ENCODE measurements around the gene LENEP. TPM values are rescaled to one million over a fixed set of nuclear protein-coding genes. Genes with fewer than 3 reads are reported as not detected.
A peak's percentile ranks its signal among the peaks of the same experiment; 100 is the strongest.

Gene LENEP
- polyA plus RNA-seq, 6 donors from 2014 or later: not detected

DNA sequence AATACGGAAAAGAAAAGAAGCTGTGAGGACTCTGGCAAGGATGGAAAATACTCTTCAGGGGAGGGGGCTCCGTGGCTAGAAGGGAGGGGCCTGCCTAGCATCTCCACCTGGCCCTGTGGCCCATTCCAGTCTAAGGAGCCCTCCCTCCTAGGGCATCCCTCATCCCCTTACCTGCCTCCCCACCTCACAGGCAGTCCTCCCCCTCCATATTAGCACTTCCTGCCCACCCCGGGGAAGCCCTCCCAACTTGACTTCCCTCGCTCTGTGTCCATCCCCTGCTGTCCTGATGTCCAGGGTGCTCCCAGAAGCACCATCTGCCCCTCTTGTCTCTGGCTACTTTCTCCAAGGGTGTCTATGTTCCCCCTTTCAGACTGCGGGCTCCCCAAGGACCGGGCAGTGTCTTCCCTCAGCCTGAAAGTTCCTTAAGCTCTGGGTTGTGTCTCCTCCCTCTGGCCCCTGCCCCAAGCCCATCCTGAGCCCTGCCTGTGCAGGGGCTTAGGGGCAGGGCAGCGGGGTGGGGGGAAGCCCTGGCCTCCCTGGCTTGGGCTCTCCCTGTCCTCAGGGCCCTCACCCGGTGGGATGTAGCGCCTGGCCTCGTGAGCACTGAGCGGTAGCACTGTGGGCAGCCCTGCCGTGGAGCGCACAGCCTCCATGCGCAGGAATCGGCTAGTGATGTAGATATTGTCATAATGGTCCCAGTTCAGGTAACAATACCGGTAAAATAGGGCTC is 36.3 kb downstream of the LENEP start:
- Mint-ChIP-seq H3K9me3 (no peaks in the 10 kb centered on the region), H3K4me3 (no peak overlapping the region), H3K27ac (no peak overlapping the region), H3K27me3 (peaks cover 0 to 4% (median 0%) of the 10 kb centered on the region in 3 donors), H3K36me3 (no peaks in the 10 kb centered on the region), H3K4me1 (no peaks in the 10 kb centered on the region)
- no peak for DNase-seq
- ATAC-seq (ENCODE audit: low read depth in 2 of 2): no peak

DNA sequence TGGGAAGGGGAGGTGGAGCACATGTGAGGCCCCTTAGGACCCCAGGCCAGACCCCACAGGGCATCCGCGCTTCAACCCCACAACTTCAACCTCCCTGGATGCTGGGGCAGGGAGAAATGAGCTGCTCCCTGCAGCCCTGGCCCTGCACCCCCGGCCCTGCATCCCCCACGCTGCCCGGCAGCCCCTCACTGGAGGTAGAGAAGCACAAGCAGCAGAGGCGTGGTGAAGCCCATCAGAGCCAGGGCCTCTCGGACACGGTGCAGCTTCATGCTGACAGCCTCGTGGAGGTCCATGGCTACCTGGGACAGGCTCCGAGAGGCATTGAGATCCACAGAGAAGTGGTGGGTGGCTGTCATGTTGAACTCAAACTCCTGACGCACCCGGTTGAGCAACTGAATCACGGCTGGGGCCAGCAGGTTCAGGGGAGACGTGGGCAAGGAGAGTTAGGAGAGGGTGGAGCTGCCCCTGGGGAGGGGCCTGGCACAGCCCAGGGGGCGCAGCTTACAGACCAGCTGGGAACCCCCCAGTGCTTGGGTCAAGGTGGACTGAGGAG is 36.9 kb downstream of the LENEP start:
- Mint-ChIP-seq H3K27ac (no peak overlapping the region), H3K4me3 (no peak overlapping the region), H3K27me3 (peaks cover 0 to 10% (median 0%) of the 10 kb centered on the region in 3 donors), H3K4me1 (no peaks in the 10 kb centered on the region), H3K9me3 (no peaks in the 10 kb centered on the region), H3K36me3 (no peaks in the 10 kb centered on the region)
- DNase-seq (no peak), ATAC-seq (ENCODE audit: low read depth in 2 of 2) (no peak)

- no peak overlapping the region for H3K27ac Mint-ChIP-seq
- H3K36me3 Mint-ChIP-seq: no peaks in the 10 kb centered on the region
- ATAC-seq (ENCODE audit: low read depth in 2 of 2) (no peak), DNase-seq (no peak)
- peaks cover 0 to 10% (median 0%) of the 10 kb centered on the region in 3 donors for H3K27me3 Mint-ChIP-seq
- H3K4me3 Mint-ChIP-seq: no peak overlapping the region
- H3K9me3 Mint-ChIP-seq: no peaks in the 10 kb centered on the region
- no peaks in the 10 kb centered on the region for H3K4me1 Mint-ChIP-seq
These were observed 37.5 kb downstream of the LENEP start for GRCh38 chr1:155030899-155031298.

GRCh38 chr1:155032886-155033285 is 39.5 kb downstream of the LENEP start:
- H3K27me3 Mint-ChIP-seq: peaks cover 0 to 12% (median under 1%) of the 10 kb centered on the region in 3 donors
- DNase-seq: no peak
- H3K4me1 Mint-ChIP-seq: no peaks in the 10 kb centered on the region
- H3K9me3 Mint-ChIP-seq: no peaks in the 10 kb centered on the region
- H3K27ac Mint-ChIP-seq: peak overlapping the region in 1 of 6 donors; percentile 60
- no peak for ATAC-seq (ENCODE audit: low read depth in 2 of 2)
- no peak overlapping the region for H3K4me3 Mint-ChIP-seq
- H3K36me3 Mint-ChIP-seq: no peaks in the 10 kb centered on the region

- peak within 1 kb of the TSS in 1 of 6 donors; percentile 60 for H3K27ac Mint-ChIP-seq
These were observed 40.1 kb downstream of the LENEP start, which contains the start of the genes DCST1 and DCST2 for GRCh38 chr1:155033524-155033923. Gene DCST1 (plus strand): TSS chr1:155033824. CDS start chr1:155034037, 213 bp downstream. Gene DCST2 (minus strand): TSS chr1:155033781. CDS start chr1:155033701, 80 bp downstream.

GRCh38 chr1:155034318-155035208 is 41.2 kb downstream of the LENEP start:
- Mint-ChIP-seq H3K4me1 (no peaks in the 10 kb centered on the region), H3K36me3 (no peaks in the 10 kb centered on the region), H3K9me3 (no peaks in the 10 kb centered on the region), H3K27me3 (peaks cover 9 to 28% (median 13%) of the 10 kb centered on the region in 3 donors), H3K4me3 (no peak overlapping the region), H3K27ac (peak overlapping the region in 1 of 6 donors; percentile 50)
- DNase-seq (no peak), ATAC-seq (ENCODE audit: low read depth in 2 of 2) (no peak)

More at GRCh38 chr1:155033524-155033923, 40.1 kb downstream of the LENEP start, which contains the start of the genes DCST1 and DCST2:
- peak within 1 kb of the TSS in 1 of 8 donors; percentile 34 for H3K4me3 Mint-ChIP-seq
- ATAC-seq (ENCODE audit: low read depth in 2 of 2): no peak
- no peaks in the 10 kb centered on the region for H3K9me3 Mint-ChIP-seq
- H3K36me3 Mint-ChIP-seq: no peaks in the 10 kb centered on the region
- H3K4me1 Mint-ChIP-seq: no peaks in the 10 kb centered on the region
- H3K27me3 Mint-ChIP-seq: peaks cover 2 to 18% (median 7%) of the 10 kb centered on the region in 3 donors
- no peak for DNase-seq

- no peak overlapping the region for H3K4me3 Mint-ChIP-seq
- no peak for DNase-seq
- peaks cover 9 to 28% (median 14%) of the 10 kb centered on the region in 3 donors for H3K27me3 Mint-ChIP-seq
- no peaks in the 10 kb centered on the region for H3K4me1 Mint-ChIP-seq
- H3K9me3 Mint-ChIP-seq: no peaks in the 10 kb centered on the region
- ATAC-seq (ENCODE audit: low read depth in 2 of 2): no peak
- H3K36me3 Mint-ChIP-seq: no peaks in the 10 kb centered on the region
- no peak overlapping the region for H3K27ac Mint-ChIP-seq
These were observed 42.5 kb downstream of the LENEP start for GRCh38 chr1:155035936-155036335.

DNA sequence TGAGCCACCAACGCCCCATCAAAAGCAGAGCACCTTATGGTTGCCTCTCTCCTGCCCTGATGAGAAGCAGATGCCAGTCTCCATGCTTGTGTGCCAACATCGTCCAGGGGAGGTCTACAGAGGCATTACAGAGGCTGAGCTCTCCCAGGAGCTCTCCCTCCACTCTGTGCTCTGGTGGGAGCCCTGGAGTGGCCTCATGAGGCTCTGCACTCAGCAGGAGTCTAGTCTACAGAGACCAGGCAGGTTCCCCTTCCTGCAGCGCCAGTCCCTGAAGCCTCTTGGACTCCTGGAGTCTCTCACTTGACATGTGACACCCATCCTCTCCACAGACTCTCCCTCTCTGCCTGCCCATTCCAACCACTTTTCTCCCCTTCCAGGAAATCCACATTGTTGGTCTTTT is 43.7 kb downstream of the LENEP start:
- DNase-seq: no peak
- H3K27me3 Mint-ChIP-seq: peaks cover 9 to 28% (median 14%) of the 10 kb centered on the region in 3 donors
- peak overlapping the region in 1 of 8 donors; percentile 52 for H3K4me3 Mint-ChIP-seq
- H3K4me1 Mint-ChIP-seq: no peaks in the 10 kb centered on the region
- no peaks in the 10 kb centered on the region for H3K9me3 Mint-ChIP-seq
- H3K27ac Mint-ChIP-seq: peak overlapping the region in 1 of 6 donors; percentile 62
- ATAC-seq (ENCODE audit: low read depth in 2 of 2): no peak
- H3K36me3 Mint-ChIP-seq: no peaks in the 10 kb centered on the region

DNA sequence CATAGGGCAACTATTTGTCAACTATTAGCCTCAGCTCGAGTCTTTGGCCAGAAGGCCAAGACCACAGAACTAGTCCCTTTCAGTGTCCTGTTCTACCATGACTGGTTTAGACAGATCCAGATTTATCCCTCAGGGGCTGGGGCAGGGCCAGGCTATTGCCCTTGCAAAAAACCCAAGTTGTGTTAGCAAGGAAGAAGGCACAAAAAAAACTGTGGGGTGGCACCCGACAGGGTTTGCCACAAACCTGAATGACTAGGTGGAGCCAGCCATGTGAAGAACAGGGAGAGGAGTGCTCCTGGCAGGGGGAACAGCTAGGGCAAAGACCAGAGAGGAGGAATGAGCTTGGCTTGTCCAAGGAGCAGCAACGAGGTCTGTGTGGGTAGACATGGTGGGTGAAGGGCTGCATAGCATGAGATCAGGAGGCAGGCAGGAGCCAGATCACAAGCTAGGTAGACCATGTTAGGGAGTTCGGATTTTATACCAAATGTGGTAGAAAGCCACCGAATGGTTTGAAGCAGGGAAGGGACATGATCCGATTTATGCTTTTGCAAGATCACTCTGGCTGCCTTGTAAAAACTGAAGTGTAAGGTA is 44.6 kb downstream of the LENEP start:
- Mint-ChIP-seq H3K27me3 (peaks cover 9 to 28% (median 19%) of the 10 kb centered on the region in 3 donors), H3K9me3 (no peaks in the 10 kb centered on the region), H3K36me3 (no peaks in the 10 kb centered on the region), H3K27ac (peak overlapping the region in 1 of 6 donors; percentile 65), H3K4me3 (no peak overlapping the region), H3K4me1 (no peaks in the 10 kb centered on the region)
- DNase-seq: no peak
- no peak for ATAC-seq (ENCODE audit: low read depth in 2 of 2)

- ATAC-seq (ENCODE audit: low read depth in 2 of 2): no peak
- peaks cover 9 to 28% (median 19%) of the 10 kb centered on the region in 3 donors for H3K27me3 Mint-ChIP-seq
- no peak overlapping the region for H3K4me3 Mint-ChIP-seq
- no peaks in the 10 kb centered on the region for H3K36me3 Mint-ChIP-seq
- H3K27ac Mint-ChIP-seq: peak overlapping the region in 1 of 6 donors; percentile 62
- H3K4me1 Mint-ChIP-seq: no peaks in the 10 kb centered on the region
- H3K9me3 Mint-ChIP-seq: no peaks in the 10 kb centered on the region
- no peak for DNase-seq
These were observed 45.4 kb downstream of the LENEP start for GRCh38 chr1:155038602-155039307.

GRCh38 chr1:155039308-155039669 is 45.9 kb downstream of the LENEP start:
- H3K4me1 Mint-ChIP-seq: peaks cover 0 to under 1% (median 0%) of the 10 kb centered on the region in 3 donors
- H3K9me3 Mint-ChIP-seq: no peaks in the 10 kb centered on the region
- no peak for DNase-seq
- peaks cover 9 to 28% (median 19%) of the 10 kb centered on the region in 3 donors for H3K27me3 Mint-ChIP-seq
- no peak overlapping the region for H3K27ac Mint-ChIP-seq
- ATAC-seq (ENCODE audit: low read depth in 2 of 2): no peak
- H3K36me3 Mint-ChIP-seq: no peaks in the 10 kb centered on the region
- H3K4me3 Mint-ChIP-seq: no peak overlapping the region

GRCh38 chr1:155040358-155041093 is 47.1 kb downstream of the LENEP start:
- DNase-seq (no peak), ATAC-seq (ENCODE audit: low read depth in 2 of 2) (no peak)
- Mint-ChIP-seq H3K27ac (no peak overlapping the region), H3K36me3 (no peaks in the 10 kb centered on the region), H3K4me1 (peaks cover 8 to 10% (median 10%) of the 10 kb centered on the region in 3 donors), H3K27me3 (peaks cover 9 to 19% (median 18%) of the 10 kb centered on the region in 3 donors), H3K9me3 (no peaks in the 10 kb centered on the region), H3K4me3 (no peak overlapping the region)

Data from naive B cell (primary cell).